Pancreas (tissue), 10 donors: Measurements from ENCODE around the gene SLC39A11. TPM values are rescaled to one million over a fixed set of nuclear protein-coding genes. Genes with fewer than 3 reads are reported as not detected.
A peak's percentile ranks its signal among the peaks of the same experiment; 100 is the strongest.

Experiments used
- ATAC-seq, 4 donors: fragments of 200-7000 bp; cut with Tn5 transposase; one replicate each; pipeline versions ENCODE4 v1.8.0 to v1.9.1; 2020; ENCODE audit warnings: mild to moderate bottlenecking in 4 of 4, moderate library complexity in 4 of 4
- DNase-seq, 6 donors: peaks; one replicate each; pipeline ENCODE4 v3.0.0-alpha.2; 2020
- FAIRE-seq: peaks from 2 replicates; lab custom pipeline; 2012; peaks lifted over from hg19 to GRCh38; lab: Jason Lieb, UNC
- H3K27ac ChIP-seq, 4 donors: fragments of 200-600 bp; sonication (generic); 1 replicate in 3 of 4; 2 replicates in 1 of 4; pipeline versions ENCODE4 v1.5.0 to v1.8.0; 2020
- H3K27me3 ChIP-seq, 4 donors: fragments of 200-600 bp; one replicate each; pipeline ENCODE4 v1.8.0; 2021
- H3K36me3 ChIP-seq, 3 donors: fragments of 200-600 bp; sonication (generic) in 1 of 3; one replicate each; pipeline versions ENCODE4 v1.5.0 to v1.8.0; 2020 to 2021
- H3K4me1 ChIP-seq, 3 donors: fragments of 200-600 bp; one replicate each; pipeline ENCODE4 v1.8.0; 2021
- H3K4me3 ChIP-seq, 4 donors: fragments of 200-600 bp; sonication (generic) in 2 of 4; one replicate each; pipeline versions ENCODE4 v1.5.0 to v1.8.0; 2020 to 2021
- H3K9me3 ChIP-seq, 4 donors: fragments of 200-600 bp; one replicate each; pipeline ENCODE4 v1.8.0; 2021
- CTCF ChIP-seq, 4 donors: fragments of 200-600 bp; sonication (generic) in 3 of 4; IDR thresholded peaks; one replicate each; pipeline versions ENCODE4 v1.5.0 to v1.8.0; 2021; ENCODE audit warnings: antibody characterized with exemption in 4 of 4
- WGBS, 2 donors: extraction: QIAGEN DNeasy Blood & Tissue Kit; methylation state at CpG; one replicate each; pipeline ENCODE4 v1.1.7; 2013; 5-methylcytosine and 5-hydroxymethylcytosine counted together
- intact Hi-C, 3 donors: fragments of 100-400 bp; cut with DNase I; formaldehyde crosslinking; loops; one replicate each; pipeline versions ENCODE4 v1.11.1 to v1.14.2; 2022
- polyA plus RNA-seq, 2 donors: library from polyadenylated mRNA; stranded (reverse); fragments of 200-250 nt; gene quantifications; one replicate each; pipeline ENCODE4 v1.2.3, GENCODE V29; 2013
- total RNA-seq, 6 donors: library from RNA; stranded (reverse); fragmentation: NEBNext Ultra II Directional in 4 of 6; extraction: Animal tissue kit (Norgen Biotek cat#: 25700) in 4 of 6; gene quantifications; one replicate each; pipeline versions ENCODE4 v1.2.1 to v1.2.4, GENCODE V29; 2021 to 2023
- donor health status: healthy with polysubstance abuse.
- donor health status: DM: no; HTN: no; CAD: no; lungs with moderate emphysema.
- donor health status: DM: no; HTN: no; CAD: no.
- donor health status: control.
- donor health status: control.
- donor health status: Bipolar disorder and iron deficiency.
- donor health status: DM: yes; HTN: yes; CAD: no.
- donor health status: DM: no; HTN: no; CAD: no.
- donor health status: DM: no; HTN: no; CAD: no.
- donor health status: DM: yes; HTN: yes; CAD: no.

SLC39A11 gene
- total and polyA plus RNA-seq, 8 donors = 7.9 to 32.9 (median 19.9) TPM

- TF ChIP-seq CTCF (IDR thresholded peaks at IDR 0.05) = no peak
- H3K4me1 ChIP-seq = peaks cover 0 to 20% (median 6%) of the 10 kb centered on the region in 3 donors
- H3K9me3 ChIP-seq = no peaks in the 10 kb centered on the region
- H3K4me3 ChIP-seq = peak overlapping the region; percentile 23 to 68 (median 64)
- peak overlapping the region in 3 of 4 donors; percentile 25 to 57 (median 33) for H3K27ac ChIP-seq
- 3 to 4% methylated on average over 20 of the region's 20 CpGs for WGBS, 2 donors
- FAIRE-seq (no peak), ATAC-seq (peak; percentile 56 to 68 (median 62)), DNase-seq (peak in 4 of 6 donors; percentile 29 to 54 (median 40))
- H3K36me3 ChIP-seq = peaks cover 0 to 4% (median 0%) of the 10 kb centered on the region in 3 donors
- no peaks in the 10 kb centered on the region for H3K27me3 ChIP-seq
- intact Hi-C loops = loop anchor here in 1 of 3 donors (10.0 kb wide), 1 partner anchor 87 kb away; no protein-coding TSS in a partner anchor
Observed at GRCh38 chr17:73091770-73092522, 542 bp downstream of the SLC39A11 start.

GRCh38 chr17:73091410-73091769 lies 1.1 kb downstream of the SLC39A11 start:
- no peak for ATAC-seq
- 18 to 29% methylated on average over 4 of the region's 4 CpGs for WGBS, 2 donors
- Histone ChIP-seq H3K4me3 (peak overlapping the region in 3 of 4 donors; percentile 23 to 68 (median 66)), H3K36me3 (peaks cover 0 to 6% (median 0%) of the 10 kb centered on the region in 3 donors), H3K9me3 (no peaks in the 10 kb centered on the region), H3K4me1 (peaks cover 0 to 20% (median 6%) of the 10 kb centered on the region in 3 donors), H3K27me3 (no peaks in the 10 kb centered on the region), H3K27ac (no peak overlapping the region)
- no peak for FAIRE-seq
- DNase-seq = no peak
- no peak for TF ChIP-seq CTCF (IDR thresholded peaks at IDR 0.05)
- intact Hi-C loops = loop anchor here in 1 of 3 donors (10.0 kb wide), 1 partner anchor 87 kb away; no protein-coding TSS in a partner anchor

GRCh38 chr17:73090396-73091202 lies 1.9 kb downstream of the SLC39A11 start:
- peak in 2 of 4 donors; percentile 4 to 28 for ATAC-seq
- WGBS, 2 donors = 71 to 79% methylated on average over 11 of the region's 11 CpGs
- peaks cover 0 to 6% (median 0%) of the 10 kb centered on the region in 3 donors for H3K36me3 ChIP-seq
- no peaks in the 10 kb centered on the region for H3K27me3 ChIP-seq
- no peak for FAIRE-seq
- H3K4me1 ChIP-seq = peaks cover 0 to 20% (median 6%) of the 10 kb centered on the region in 3 donors
- no peaks in the 10 kb centered on the region for H3K9me3 ChIP-seq
- intact Hi-C loops = loop anchor here in 1 of 3 donors (10.0 kb wide), 1 partner anchor 86 kb away; no protein-coding TSS in a partner anchor
- no peak overlapping the region for H3K4me3 ChIP-seq
- no peak for TF ChIP-seq CTCF (IDR thresholded peaks at IDR 0.05)
- H3K27ac ChIP-seq = no peak overlapping the region
- no peak for DNase-seq

GRCh38 chr17:73089322-73090317 lies 2.9 kb downstream of the SLC39A11 start:
- Histone ChIP-seq H3K36me3 (peaks cover 0 to 6% (median 0%) of the 10 kb centered on the region in 3 donors), H3K4me1 (peaks cover 0 to 20% (median 6%) of the 10 kb centered on the region in 3 donors), H3K27me3 (no peaks in the 10 kb centered on the region), H3K4me3 (no peak overlapping the region), H3K27ac (no peak overlapping the region), H3K9me3 (no peaks in the 10 kb centered on the region)
- intact Hi-C loops = loop anchor here in 1 of 3 donors (10.0 kb wide), 1 partner anchor 85 kb away; no protein-coding TSS in a partner anchor
- 68 to 74% methylated on average over 12 of the region's 12 CpGs for WGBS, 2 donors
- no peak for DNase-seq
- no peak for FAIRE-seq
- peak in 1 of 4 donors; percentile 11 for ATAC-seq
- TF ChIP-seq CTCF (IDR thresholded peaks at IDR 0.05) = no peak
